Hepatocyte (in vitro differentiated cells): Measurements from ENCODE around the gene FLRT2. TPM values are rescaled to one million over a fixed set of nuclear protein-coding genes. Genes with fewer than 3 reads are reported as not detected.

Experiments used
- DNase-seq: peaks from one replicate; pipeline ENCODE4 v3.0.0-alpha.2; 2016; ENCODE audit warnings: low spot score
- H2AFZ ChIP-seq: fragments of 200-600 bp; sonication (generic); 2 replicates; pipeline ENCODE4 v1.6.0; 2016; ENCODE audit warnings: antibody characterized with exemption, mild to moderate bottlenecking
- H3K27ac ChIP-seq: fragments of 200-600 bp; sonication (generic); 2 replicates; pipeline ENCODE4 v1.5.1; 2016; ENCODE audit warnings: mild to moderate bottlenecking
- H3K27me3 ChIP-seq: fragments of 200-600 bp; sonication (generic); 2 replicates; pipeline ENCODE4 v1.6.1; 2016
- H3K36me3 ChIP-seq: fragments of 200-600 bp; sonication (generic); replicated peaks from 2 replicates; pipeline ENCODE4 v1.5.1; 2016; ENCODE audit warnings: low read depth; ENCODE audit not compliant: insufficient read depth
- H3K4me1 ChIP-seq: fragments of 200-600 bp; sonication (generic); 2 replicates; pipeline ENCODE4 v1.5.1; 2016; ENCODE audit warnings: mild to moderate bottlenecking, moderate library complexity; ENCODE audit not compliant: insufficient read depth
- H3K4me2 ChIP-seq: fragments of 200-600 bp; sonication (generic); 2 replicates; pipeline ENCODE4 v1.6.0; 2016
- H3K4me3 ChIP-seq: fragments of 200-600 bp; sonication (generic); 2 replicates; pipeline ENCODE4 v1.5.1; 2016; ENCODE audit warnings: mild to moderate bottlenecking
- H3K79me2 ChIP-seq: fragments of 200-600 bp; sonication (generic); 2 replicates; pipeline ENCODE4 v1.6.0; 2017; ENCODE audit warnings: mild to moderate bottlenecking
- H3K9me2 ChIP-seq: fragments of 200-600 bp; sonication (generic); replicated peaks from 2 replicates; pipeline ENCODE4 v1.6.0; 2017; ENCODE audit warnings: mild to moderate bottlenecking; ENCODE audit not compliant: insufficient read depth
- H3K9me3 ChIP-seq: fragments of 200-600 bp; sonication (generic); 2 replicates; pipeline ENCODE4 v1.5.1; 2016; ENCODE audit warnings: low read depth, mild to moderate bottlenecking
- H4K20me1 ChIP-seq: fragments of 200-600 bp; sonication (generic); 2 replicates; pipeline ENCODE4 v1.6.0; 2016; ENCODE audit warnings: mild to moderate bottlenecking; ENCODE audit not compliant: insufficient read depth, poor library complexity, severe bottlenecking
- EZH2 ChIP-seq: fragments of 200-600 bp; sonication (generic); IDR thresholded peaks from 2 replicates; pipeline ENCODE4 v1.6.1; 2016; ENCODE audit warnings: antibody characterized with exemption, mild to moderate bottlenecking, borderline replicate concordance
- EZH2phosphoT487 ChIP-seq: fragments of 200-600 bp; sonication (generic); IDR thresholded peaks from one replicate; pipeline ENCODE4 v1.6.1; 2018; ENCODE audit warnings: antibody characterized with exemption, mild to moderate bottlenecking, low read depth, moderate library complexity; ENCODE audit not compliant: unreplicated experiment, severe bottlenecking
- WGBS: methylation state at CpG from one replicate; pipeline ENCODE4 v1.1.6; 2016; ENCODE audit warnings: low lambda C conversion rate; ENCODE audit errors: missing lambda C conversion rate; 5-methylcytosine and 5-hydroxymethylcytosine counted together
- polyA plus RNA-seq: library from polyadenylated mRNA; unstranded; fragments of >200 nt; fragmentation: Nextera tagmentation; extraction: Ambion mirVana; gene quantifications from 2 replicates; pipeline ENCODE4 v1.2.1, GENCODE V29; 2016
- total RNA-seq: library from RNA; depleted of rRNA; stranded (reverse); fragments of >200 nt; gene quantifications from 2 replicates; pipeline ENCODE4 v1.2.3, GENCODE V29; 2014
- TF ChIP-seq, protein P1 (sequence below): fragments of 200-600 bp; sonication (generic); IDR thresholded peaks from 2 replicates; pipeline ENCODE4 v1.5.1; 2016; ENCODE audit warnings: antibody characterized with exemption, mild to moderate bottlenecking; ENCODE audit not compliant: poor library complexity

Gene FLRT2
- total and polyA plus RNA-seq, 2 experiments from 2014 or later = 32.9 to 42.3 TPM

DNA sequence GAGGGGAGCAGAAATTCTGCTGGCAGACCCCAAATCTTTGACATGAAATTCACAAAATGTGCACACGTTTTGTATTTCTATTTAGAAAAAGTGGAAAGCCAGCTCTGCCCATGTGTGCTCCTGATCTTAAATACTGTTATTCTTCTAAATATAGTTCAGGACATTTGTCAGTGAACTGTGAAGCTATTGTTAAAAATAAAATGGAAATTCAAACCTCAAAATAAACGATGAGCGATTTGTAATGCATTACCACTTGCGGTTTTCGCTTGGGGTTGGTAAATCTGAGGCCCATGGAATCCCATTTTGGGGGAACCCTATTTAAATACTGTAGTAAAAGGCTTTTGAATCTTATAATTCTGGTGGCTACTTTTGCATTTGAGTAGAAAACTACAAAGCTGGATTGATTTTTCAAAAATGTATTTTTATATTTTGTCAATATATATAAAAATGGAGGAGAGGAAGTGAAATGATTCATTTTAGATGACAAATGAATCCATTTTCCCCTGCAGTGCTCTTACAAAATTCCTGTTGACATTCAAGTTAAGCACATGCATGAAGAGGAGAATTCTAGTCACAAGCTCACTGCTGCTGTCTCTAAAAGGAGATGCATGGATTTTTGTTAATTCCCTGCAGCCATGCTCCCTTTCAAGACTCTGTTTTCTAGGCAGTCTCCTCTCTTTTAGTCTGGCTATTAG, 47.1 kb downstream of the FLRT2 start:
- 89% methylated on average over 5 of the region's 5 CpGs for WGBS
- TF ChIP-seq, protein P1, sequence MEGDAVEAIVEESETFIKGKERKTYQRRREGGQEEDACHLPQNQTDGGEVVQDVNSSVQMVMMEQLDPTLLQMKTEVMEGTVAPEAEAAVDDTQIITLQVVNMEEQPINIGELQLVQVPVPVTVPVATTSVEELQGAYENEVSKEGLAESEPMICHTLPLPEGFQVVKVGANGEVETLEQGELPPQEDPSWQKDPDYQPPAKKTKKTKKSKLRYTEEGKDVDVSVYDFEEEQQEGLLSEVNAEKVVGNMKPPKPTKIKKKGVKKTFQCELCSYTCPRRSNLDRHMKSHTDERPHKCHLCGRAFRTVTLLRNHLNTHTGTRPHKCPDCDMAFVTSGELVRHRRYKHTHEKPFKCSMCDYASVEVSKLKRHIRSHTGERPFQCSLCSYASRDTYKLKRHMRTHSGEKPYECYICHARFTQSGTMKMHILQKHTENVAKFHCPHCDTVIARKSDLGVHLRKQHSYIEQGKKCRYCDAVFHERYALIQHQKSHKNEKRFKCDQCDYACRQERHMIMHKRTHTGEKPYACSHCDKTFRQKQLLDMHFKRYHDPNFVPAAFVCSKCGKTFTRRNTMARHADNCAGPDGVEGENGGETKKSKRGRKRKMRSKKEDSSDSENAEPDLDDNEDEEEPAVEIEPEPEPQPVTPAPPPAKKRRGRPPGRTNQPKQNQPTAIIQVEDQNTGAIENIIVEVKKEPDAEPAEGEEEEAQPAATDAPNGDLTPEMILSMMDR = no peak
- TF ChIP-seq EZH2 (no peak), EZH2phosphoT487 (no peak)
- peaks cover 48% of the 10 kb centered on the region for H3K79me2 ChIP-seq
- no peak overlapping the region for H2AFZ ChIP-seq
- peaks cover 22% of the 10 kb centered on the region for H3K4me1 ChIP-seq
- no peak overlapping the region for H3K4me2 ChIP-seq
- no peak overlapping the region for H3K27ac ChIP-seq
- peaks cover 24% of the 10 kb centered on the region for H4K20me1 ChIP-seq
- DNase-seq = no peak
- H3K4me3 ChIP-seq = no peak overlapping the region
- H3K9me3 ChIP-seq = no peaks in the 10 kb centered on the region
- H3K36me3 ChIP-seq = no peaks in the 10 kb centered on the region
- H3K9me2 ChIP-seq = no peaks in the 10 kb centered on the region
- H3K27me3 ChIP-seq = no peaks in the 10 kb centered on the region

DNA sequence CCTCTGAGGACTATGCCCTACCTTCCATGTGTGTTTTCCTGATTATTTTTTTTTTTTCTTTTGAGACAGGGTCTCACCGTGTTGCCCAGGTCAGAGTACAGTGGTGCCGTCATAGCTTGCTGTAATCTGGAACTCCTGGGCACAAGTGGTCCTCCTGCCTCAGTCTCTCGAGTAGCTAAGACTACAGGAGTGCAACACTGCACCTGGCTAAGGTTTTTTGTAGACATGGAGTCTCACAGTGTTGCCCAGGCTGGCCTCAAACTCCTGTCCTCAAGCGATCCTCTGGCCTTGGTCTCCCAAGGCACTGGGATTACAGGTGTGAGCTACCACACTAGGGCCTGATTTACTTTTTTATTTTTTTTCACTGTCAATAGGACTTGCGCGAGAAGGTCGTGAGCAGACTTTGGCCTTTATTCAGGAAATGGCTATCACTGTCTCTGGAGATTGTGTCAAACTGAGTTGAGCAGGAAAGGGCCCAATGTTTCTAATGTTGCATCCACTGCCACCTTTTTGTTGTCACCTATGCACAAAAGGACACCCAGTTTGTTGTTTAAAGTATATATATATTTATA, 47.7 kb downstream of the FLRT2 start:
- TF ChIP-seq, protein P1 = no peak
- TF ChIP-seq EZH2phosphoT487 = no peak
- TF ChIP-seq EZH2 = no peak
- Histone ChIP-seq H2AFZ (no peak overlapping the region), H3K36me3 (no peaks in the 10 kb centered on the region), H3K4me1 (peaks cover 17% of the 10 kb centered on the region), H3K27ac (no peak overlapping the region), H3K9me2 (no peaks in the 10 kb centered on the region), H3K79me2 (peaks cover 54% of the 10 kb centered on the region), H3K27me3 (no peaks in the 10 kb centered on the region), H3K4me3 (no peak overlapping the region), H3K9me3 (no peaks in the 10 kb centered on the region), H4K20me1 (peaks cover 27% of the 10 kb centered on the region), H3K4me2 (no peak overlapping the region)
- no peak for DNase-seq
- 77% methylated on average over 7 of the region's 7 CpGs for WGBS

DNA sequence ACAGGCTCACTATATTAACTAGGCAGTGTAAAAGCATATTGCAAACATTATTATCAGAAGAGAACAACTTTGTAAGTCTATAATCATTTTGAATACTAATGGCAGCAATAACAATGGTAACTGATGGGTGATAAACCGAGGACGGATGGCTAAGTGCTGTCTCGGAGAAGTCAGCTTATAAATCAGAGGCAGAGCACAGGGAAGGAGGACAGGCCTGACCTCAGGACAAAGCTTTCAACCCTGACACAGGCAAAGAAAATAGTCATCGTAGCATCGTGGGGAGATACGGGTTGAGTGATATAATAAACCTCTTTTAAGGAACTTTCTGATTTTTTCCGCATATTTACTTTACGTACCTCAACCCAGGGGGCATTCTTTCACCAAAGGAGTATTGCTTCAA, 48.4 kb downstream of the FLRT2 start:
- H3K4me1 ChIP-seq = peaks cover 22% of the 10 kb centered on the region
- H3K9me3 ChIP-seq = no peaks in the 10 kb centered on the region
- no peak overlapping the region for H3K27ac ChIP-seq
- H3K79me2 ChIP-seq = peaks cover 61% of the 10 kb centered on the region
- H4K20me1 ChIP-seq = peaks cover 34% of the 10 kb centered on the region
- H3K27me3 ChIP-seq = no peaks in the 10 kb centered on the region
- DNase-seq = no peak
- no peak overlapping the region for H2AFZ ChIP-seq
- H3K4me3 ChIP-seq = no peak overlapping the region
- H3K4me2 ChIP-seq = no peak overlapping the region
- H3K36me3 ChIP-seq = no peaks in the 10 kb centered on the region
- H3K9me2 ChIP-seq = no peaks in the 10 kb centered on the region
- TF ChIP-seq, protein P1 = no peak
- TF ChIP-seq EZH2 = no peak
- no peak for TF ChIP-seq EZH2phosphoT487
- 76% methylated on average over 8 of the region's 8 CpGs for WGBS

DNA sequence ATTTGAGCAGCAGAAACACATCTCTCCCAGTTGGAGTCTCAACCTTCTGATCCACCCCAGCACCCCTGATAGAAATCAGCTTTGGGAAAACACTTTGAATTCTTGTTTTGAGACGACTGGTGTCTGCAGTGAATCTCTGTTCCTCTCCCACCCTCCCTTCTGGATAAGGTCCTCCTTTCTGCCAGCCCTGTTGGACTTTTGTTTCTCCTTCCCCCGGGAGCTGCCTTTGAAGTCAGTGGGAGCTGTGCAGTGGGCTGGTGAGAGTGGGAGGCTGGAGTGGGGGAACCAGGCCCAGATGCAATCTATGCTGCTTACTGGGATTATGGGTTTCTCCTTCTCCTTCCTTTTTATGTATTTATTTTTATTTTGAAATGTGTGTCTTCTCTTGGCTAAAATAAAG, 49.0 kb downstream of the FLRT2 start:
- H3K27ac ChIP-seq = no peak overlapping the region
- no peak overlapping the region for H2AFZ ChIP-seq
- TF ChIP-seq EZH2phosphoT487 (no peak), EZH2 (no peak)
- TF ChIP-seq, protein P1 = no peak
- H3K4me1 ChIP-seq = peaks cover 25% of the 10 kb centered on the region
- H3K9me3 ChIP-seq = no peaks in the 10 kb centered on the region
- H3K79me2 ChIP-seq = peaks cover 67% of the 10 kb centered on the region
- 35% methylated on average over 2 of the region's 2 CpGs for WGBS
- no peak overlapping the region for H3K4me2 ChIP-seq
- no peak for DNase-seq
- H3K27me3 ChIP-seq = no peaks in the 10 kb centered on the region
- no peaks in the 10 kb centered on the region for H3K9me2 ChIP-seq
- no peak overlapping the region for H3K4me3 ChIP-seq
- peaks cover 34% of the 10 kb centered on the region for H4K20me1 ChIP-seq
- no peaks in the 10 kb centered on the region for H3K36me3 ChIP-seq
